Measurements from ENCODE around the gene TLE1.

DNA sequence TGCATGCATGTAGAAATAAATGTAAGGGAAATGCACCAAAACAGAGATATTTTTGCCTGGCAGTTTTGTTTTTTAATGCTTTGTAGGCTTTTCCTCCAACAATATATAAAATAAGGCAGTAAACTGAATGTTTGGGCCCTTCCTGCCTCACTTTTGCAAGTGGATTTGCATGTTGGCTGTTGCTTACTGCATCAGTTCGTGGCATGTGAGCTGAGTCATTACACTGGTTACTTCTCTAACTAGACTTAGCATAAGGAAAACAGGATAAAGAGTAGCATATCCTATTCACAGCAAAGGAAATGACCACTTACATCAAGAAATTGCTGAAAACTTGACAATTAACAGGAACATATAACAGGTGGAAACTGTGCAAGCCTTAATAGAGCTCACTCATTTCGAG, 113.4 kb downstream of the TLE1 start:
- TF ChIP-seq, protein P1, sequence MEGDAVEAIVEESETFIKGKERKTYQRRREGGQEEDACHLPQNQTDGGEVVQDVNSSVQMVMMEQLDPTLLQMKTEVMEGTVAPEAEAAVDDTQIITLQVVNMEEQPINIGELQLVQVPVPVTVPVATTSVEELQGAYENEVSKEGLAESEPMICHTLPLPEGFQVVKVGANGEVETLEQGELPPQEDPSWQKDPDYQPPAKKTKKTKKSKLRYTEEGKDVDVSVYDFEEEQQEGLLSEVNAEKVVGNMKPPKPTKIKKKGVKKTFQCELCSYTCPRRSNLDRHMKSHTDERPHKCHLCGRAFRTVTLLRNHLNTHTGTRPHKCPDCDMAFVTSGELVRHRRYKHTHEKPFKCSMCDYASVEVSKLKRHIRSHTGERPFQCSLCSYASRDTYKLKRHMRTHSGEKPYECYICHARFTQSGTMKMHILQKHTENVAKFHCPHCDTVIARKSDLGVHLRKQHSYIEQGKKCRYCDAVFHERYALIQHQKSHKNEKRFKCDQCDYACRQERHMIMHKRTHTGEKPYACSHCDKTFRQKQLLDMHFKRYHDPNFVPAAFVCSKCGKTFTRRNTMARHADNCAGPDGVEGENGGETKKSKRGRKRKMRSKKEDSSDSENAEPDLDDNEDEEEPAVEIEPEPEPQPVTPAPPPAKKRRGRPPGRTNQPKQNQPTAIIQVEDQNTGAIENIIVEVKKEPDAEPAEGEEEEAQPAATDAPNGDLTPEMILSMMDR (conservative IDR thresholded peaks at IDR 0.05; ENCODE audit: low read length): no peak
- no peak for TF ChIP-seq EZH2phosphoT487 (IDR thresholded peaks at IDR 0.05; ENCODE audit: borderline replicate concordance)

All from Loucy (cell line).